Skin of body (tissue), 2 donors: ENCODE results near the gene KLHL22. TPM values are rescaled to one million over a fixed set of nuclear protein-coding genes. Genes with fewer than 3 reads are reported as not detected.
"Not testable (repeated sequence)": the region's sequence is repeated elsewhere in the genome, so short reads cannot be mapped to it uniquely, and the experiment has no call there.

Experiments used
- DNase-seq: peaks from one replicate; lab custom pipeline; 2025; lab: John Stamatoyannopoulos, UW
- total RNA-seq: library from RNA; depleted of rRNA; stranded (reverse); fragments of >200 nt; gene quantifications from one replicate; pipeline ENCODE4 v1.2.3, GENCODE V29; 2014

Gene KLHL22
- total RNA-seq, 1 donor from 2014 or later, result 31.0 TPM

GRCh38 chr22:20471126-20471833 lies 24.3 kb downstream of the KLHL22 start:
- DNase-seq, result no peak

- not testable (repeated sequence) for DNase-seq
Measured at GRCh38 chr22:20470525-20470924, 25.1 kb downstream of the KLHL22 start.

GRCh38 chr22:20469110-20469868 lies 26.3 kb downstream of the KLHL22 start:
- no peak for DNase-seq

GRCh38 chr22:20466659-20467379 lies 28.8 kb downstream of the KLHL22 start:
- no peak for DNase-seq

GRCh38 chr22:20465759-20466077 lies 29.9 kb downstream of the KLHL22 start:
- no peak for DNase-seq

- DNase-seq, result no peak
Measured at GRCh38 chr22:20464912-20465758, 30.5 kb downstream of the KLHL22 start.

- DNase-seq, result no peak
Measured at GRCh38 chr22:20464096-20464614, 31.4 kb downstream of the KLHL22 start.

GRCh38 chr22:20463324-20464095 lies 32.1 kb downstream of the KLHL22 start:
- no peak for DNase-seq

GRCh38 chr22:20459862-20460261 lies 35.7 kb downstream of the KLHL22 start:
- no peak for DNase-seq

- DNase-seq, result no peak
Measured at GRCh38 chr22:20459152-20459542, 36.4 kb downstream of the KLHL22 start.

- no peak for DNase-seq
Measured at GRCh38 chr22:20458530-20459151, 37.0 kb downstream of the KLHL22 start.

GRCh38 chr22:20457506-20458240 lies 37.9 kb downstream of the KLHL22 start:
- no peak for DNase-seq

GRCh38 chr22:20456722-20457076 lies 38.9 kb downstream of the KLHL22 start:
- DNase-seq, result no peak

- DNase-seq, result peak; percentile 88
Measured at GRCh38 chr22:20456064-20456721, 39.4 kb downstream of the KLHL22 start.

- no peak for DNase-seq
Measured at GRCh38 chr22:20455709-20456063, 39.9 kb downstream of the KLHL22 start.

- DNase-seq, result no peak
Measured at GRCh38 chr22:20453222-20453621, 42.4 kb downstream of the KLHL22 start.

GRCh38 chr22:20451920-20452319 lies 43.7 kb downstream of the KLHL22 start:
- DNase-seq, result no peak

- DNase-seq, result not testable (repeated sequence)
Measured at GRCh38 chr22:20451129-20451778, 44.3 kb downstream of the KLHL22 start.
